PC-3 (cell line): Measurements from ENCODE around the gene FZD8. TPM values are rescaled to one million over a fixed set of nuclear protein-coding genes. Genes with fewer than 3 reads are reported as not detected.

Experiments used
- ATAC-seq: fragments of 200-7000 bp; cut with Tn5 transposase; 2 replicates; pipeline ENCODE4 v1.9.1; 2020; ENCODE audit warnings: mild to moderate bottlenecking, moderate library complexity
- BruUV-seq: library from RNA; stranded (reverse); fragments of 400-500 nt; replicated peaks from 2 replicates; lab custom pipeline; 2021; lab: Mats Ljungman, UMichigan
- CTCF ChIA-PET: fragments of 300-600 bp; sonication (Branson Sonifier 250); formaldehyde crosslinking; loops from one replicate; lab custom pipeline; 2022; ENCODE audit warnings: antibody characterized with exemption; lab: Charles Lee
- POLR2A ChIA-PET: fragments of 300-600 bp; sonication (Branson Sonifier 250); formaldehyde crosslinking; loops from one replicate; lab custom pipeline; 2022; ENCODE audit warnings: antibody characterized with exemption; ENCODE audit not compliant: unreplicated experiment; lab: Charles Lee
- DNase-seq: peaks from one replicate; pipeline ENCODE4 v3.0.0-alpha.2; 2015
- H2AFZ ChIP-seq: fragments of 300-600 bp; sonication (generic); 2 replicates; pipeline ENCODE4 v1.6.0; 2016; ENCODE audit warnings: antibody characterized with exemption, low read length
- H3F3A ChIP-seq: fragments of 300-600 bp; sonication (generic); one replicate; pipeline ENCODE4 v1.6.0; 2017; ENCODE audit warnings: antibody characterized with exemption, low read length, control low read depth, mild to moderate bottlenecking; ENCODE audit not compliant: unreplicated experiment
- H3K27ac ChIP-seq: fragments of 300-600 bp; sonication (generic); 2 replicates; pipeline ENCODE4 v1.5.1; 2016; ENCODE audit warnings: mild to moderate bottlenecking, low read length
- H3K27me3 ChIP-seq: fragments of 300-600 bp; sonication (generic); 2 replicates; pipeline ENCODE4 v1.6.1; 2016; ENCODE audit warnings: low read length, mixed read lengths
- H3K36me3 ChIP-seq: fragments of 300-600 bp; sonication (generic); 2 replicates; pipeline ENCODE4 v1.6.1; 2016; ENCODE audit warnings: low read depth, mixed run types, low read length, mixed read lengths
- H3K4me1 ChIP-seq: fragments of 300-600 bp; sonication (generic); 2 replicates; pipeline ENCODE4 v1.5.1; 2016; ENCODE audit warnings: low read length; ENCODE audit not compliant: insufficient read depth
- H3K4me2 ChIP-seq: fragments of 300-600 bp; sonication (generic); 2 replicates; pipeline ENCODE4 v1.6.0; 2016; ENCODE audit warnings: low read length
- H3K4me3 ChIP-seq: fragments of 300-600 bp; sonication (generic); 2 replicates; pipeline ENCODE4 v1.5.1; 2016; ENCODE audit warnings: mild to moderate bottlenecking, low read length, mixed read lengths
- H3K79me2 ChIP-seq: fragments of 300-600 bp; sonication (generic); 2 replicates; pipeline ENCODE4 v1.6.1; 2017; ENCODE audit warnings: low read length, mixed read lengths
- H3K9ac ChIP-seq: fragments of 300-600 bp; sonication (generic); 2 replicates; pipeline ENCODE4 v1.6.0; 2016; ENCODE audit warnings: mild to moderate bottlenecking, low read length
- H3K9me2 ChIP-seq: fragments of 300-600 bp; sonication (generic); replicated peaks from 2 replicates; pipeline ENCODE4 v1.6.1; 2016; ENCODE audit warnings: mixed run types, low read length, mixed read lengths
- H3K9me3 ChIP-seq: fragments of 300-600 bp; sonication (generic); 2 replicates; pipeline ENCODE4 v1.6.1; 2016; ENCODE audit warnings: low read length, mixed read lengths
- H4K20me1 ChIP-seq: fragments of 300-600 bp; sonication (generic); 2 replicates; pipeline ENCODE4 v1.6.1; 2016; ENCODE audit warnings: low read length, mixed read lengths
- CTCF ChIP-seq: fragments of 300-600 bp; sonication (generic); conservative IDR thresholded peaks from 2 replicates; pipeline ENCODE4 v1.5.1; 2017; ENCODE audit warnings: antibody characterized with exemption, low read depth, mild to moderate bottlenecking, low read length
- EZH2 ChIP-seq: fragments of 300-600 bp; sonication (generic); IDR thresholded peaks from one replicate; pipeline ENCODE4 v1.6.1; 2017; ENCODE audit warnings: antibody characterized with exemption, mild to moderate bottlenecking, low read length; ENCODE audit not compliant: unreplicated experiment
- EZH2phosphoT487 ChIP-seq: fragments of 300-600 bp; sonication (generic); IDR thresholded peaks from 2 replicates; pipeline ENCODE4 v1.6.1; 2018; ENCODE audit warnings: mild to moderate bottlenecking, antibody characterized with exemption, low read length, borderline replicate concordance
- intact Hi-C: fragments of 100-400 bp; cut with micrococcal nuclease; formaldehyde crosslinking; loops from 2 replicates; pipeline ENCODE4 v1.9.0; 2023
- total RNA-seq: library from RNA; depleted of rRNA; stranded (reverse); fragments of >200 nt; gene quantifications from 2 replicates; pipeline ENCODE4 v1.2.3, GENCODE V29; 2014

The FZD8 gene
- total RNA-seq, 1 experiment from 2014 or later, result 275 TPM

- peak overlapping the region; percentile 70 for H3K4me3 ChIP-seq
- BruUV-seq, result no TSS peak
- H3K36me3 ChIP-seq, result no peaks in the 10 kb centered on the region
- H3K9ac ChIP-seq, result peak overlapping the region; percentile 25
- CTCF ChIA-PET, result interaction anchor here (0.5 kb wide), 1 partner anchor 408 kb away, joined by 5 read pairs; no protein-coding TSS in a partner anchor
- H3K27ac ChIP-seq, result no peak overlapping the region
- H3K9me3 ChIP-seq, result no peaks in the 10 kb centered on the region
- H3K79me2 ChIP-seq, result no peaks in the 10 kb centered on the region
- no peaks in the 10 kb centered on the region for H3K27me3 ChIP-seq
- no peaks in the 10 kb centered on the region for H4K20me1 ChIP-seq
- DNase-seq (peak; percentile 61), ATAC-seq (peak; percentile 73)
- TF ChIP-seq EZH2phosphoT487, result no peak
- H3F3A ChIP-seq, result no peaks in the 10 kb centered on the region
- POLR2A ChIA-PET, result interaction anchor here (0.6 kb wide), 2 partner anchors 299 to 403 kb away, joined by 3 to 4 read pairs; no protein-coding TSS in a partner anchor
- H3K9me2 ChIP-seq, result no peaks in the 10 kb centered on the region
- H3K4me1 ChIP-seq, result peaks cover 21% of the 10 kb centered on the region
- H2AFZ ChIP-seq, result peak overlapping the region; percentile 91
- H3K4me2 ChIP-seq, result peak overlapping the region; percentile 86
- intact Hi-C loops, result no loop called here
Observed at GRCh38 chr10:35607475-35608327, 34.4 kb downstream of the FZD8 start.

DNA sequence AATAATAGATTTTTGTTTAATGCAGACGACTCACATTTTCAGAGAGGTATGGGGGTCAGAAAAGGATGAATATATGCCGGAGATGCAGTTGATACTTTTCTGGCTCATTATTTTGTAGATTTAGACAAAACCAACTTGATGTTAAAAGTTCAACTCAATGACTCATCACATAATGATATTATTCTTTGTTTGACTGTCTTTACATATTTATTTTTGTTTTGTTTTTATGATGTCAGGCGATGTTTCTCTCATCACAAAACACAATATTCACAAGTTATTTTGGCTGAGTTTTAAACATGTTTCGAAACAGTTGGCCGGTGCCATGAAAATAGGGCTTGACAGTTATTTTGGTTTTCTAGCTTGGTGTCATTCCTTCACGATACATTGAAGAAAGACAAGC is 35.7 kb downstream of the FZD8 start:
- Histone ChIP-seq H2AFZ (no peak overlapping the region), H3K4me2 (peak overlapping the region; percentile 0; the same call in 1 of the 2 replicates), H3K79me2 (no peaks in the 10 kb centered on the region), H3K27me3 (no peaks in the 10 kb centered on the region), H3K9me2 (no peaks in the 10 kb centered on the region), H3K36me3 (no peaks in the 10 kb centered on the region), H3K27ac (no peak overlapping the region), H3F3A (no peaks in the 10 kb centered on the region), H3K4me3 (no peak overlapping the region), H3K9ac (no peak overlapping the region), H3K9me3 (no peaks in the 10 kb centered on the region), H4K20me1 (no peaks in the 10 kb centered on the region), H3K4me1 (peaks cover 21% of the 10 kb centered on the region)
- DNase-seq (peak; percentile 50), ATAC-seq (peak; percentile 3; the same call in 1 of the 2 replicates)
- no peak for TF ChIP-seq EZH2
- no peak for TF ChIP-seq CTCF
- TF ChIP-seq EZH2phosphoT487, result no peak
- ChIA-PET POLR2A (no interaction called here), CTCF (no interaction called here)
- intact Hi-C loops, result no loop called here
- BruUV-seq, result no TSS peak

DNA sequence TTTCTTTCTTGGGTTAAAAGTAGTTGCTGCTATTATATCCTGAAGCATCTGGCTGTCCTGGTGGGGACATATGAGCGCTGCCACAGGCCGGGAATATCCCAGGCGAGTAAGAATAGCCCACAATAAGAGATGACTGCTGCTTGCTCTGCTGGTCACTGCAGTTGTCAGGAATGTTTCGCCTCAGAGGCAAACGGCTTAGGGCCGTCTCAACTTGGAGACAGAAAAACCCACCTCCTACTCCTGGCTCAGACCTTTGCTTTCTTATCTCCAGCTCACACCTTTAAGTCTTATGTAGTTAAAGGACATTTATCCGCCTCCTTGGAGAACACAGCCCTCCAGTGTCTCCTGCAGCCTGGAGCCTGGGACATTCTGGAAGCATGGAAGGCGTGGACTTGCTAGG is 36.9 kb downstream of the FZD8 start, which contains the start of gene GJD4:
GJD4 (plus strand) TSS at position 151 of the 400 bp plus-strand sequence; CDS start at position 378, 227 bp downstream.
- intact Hi-C loops, result no loop called here
- H3K9me3 ChIP-seq, result no peaks in the 10 kb centered on the region
- peaks cover 21% of the 10 kb centered on the region for H3K4me1 ChIP-seq
- no peaks in the 10 kb centered on the region for H3K36me3 ChIP-seq
- no peak within 1 kb of the TSS for H3K9ac ChIP-seq
- H3K9me2 ChIP-seq, result no peaks in the 10 kb centered on the region
- no peaks in the 10 kb centered on the region for H3K79me2 ChIP-seq
- H2AFZ ChIP-seq, result no peak within 1 kb of the TSS
- no peak within 1 kb of the TSS for H3K27ac ChIP-seq
- TF ChIP-seq EZH2 (no peak), CTCF (no peak), EZH2phosphoT487 (no peak)
- no peak within 1 kb of the TSS for H3K4me3 ChIP-seq
- ATAC-seq (no peak), DNase-seq (no peak)
- H3K4me2 ChIP-seq, result no peak within 1 kb of the TSS
- no peaks in the 10 kb centered on the region for H4K20me1 ChIP-seq
- ChIA-PET POLR2A (no interaction called here), CTCF (interaction anchor here (0.6 kb wide), 1 partner anchor 365 kb away, joined by 9 read pairs; no protein-coding TSS in a partner anchor)
- no peaks in the 10 kb centered on the region for H3K27me3 ChIP-seq
- H3F3A ChIP-seq, result no peaks in the 10 kb centered on the region
- BruUV-seq, result no TSS peak
